ENCODE measurements around the gene RHBDD2.
"Not testable (repeated sequence)": the region's sequence is repeated elsewhere in the genome, so short reads cannot be mapped to it uniquely, and the experiment has no call there.

The RHBDD2 gene

GRCh38 chr7:75866114-75866488, 12.7 kb upstream of the RHBDD2 start:
- H3K4me3 ChIP-seq (ENCODE audit: low read depth, low read length), result no peak overlapping the region

- H3K4me3 ChIP-seq (ENCODE audit: low read depth, low read length), result no peak overlapping the region
Observed at GRCh38 chr7:75866489-75867389, 12.1 kb upstream of the RHBDD2 start.

GRCh38 chr7:75867390-75867717, 11.5 kb upstream of the RHBDD2 start:
- H3K4me3 ChIP-seq (ENCODE audit: low read depth, low read length), result no peak overlapping the region

GRCh38 chr7:75868153-75868552, 10.7 kb upstream of the RHBDD2 start:
- no peak overlapping the region for H3K4me3 ChIP-seq (ENCODE audit: low read depth, low read length)

- no peak overlapping the region for H3K4me3 ChIP-seq (ENCODE audit: low read depth, low read length)
Observed at GRCh38 chr7:75869776-75870379, 9.0 kb upstream of the RHBDD2 start.

GRCh38 chr7:75870557-75871161, 8.2 kb upstream of the RHBDD2 start:
- H3K4me3 ChIP-seq (ENCODE audit: low read depth, low read length), result no peak overlapping the region

- no peak overlapping the region for H3K4me3 ChIP-seq (ENCODE audit: low read depth, low read length)
Observed at GRCh38 chr7:75872073-75872782, 6.6 kb upstream of the RHBDD2 start.

GRCh38 chr7:75874180-75874579, 4.7 kb upstream of the RHBDD2 start:
- H3K4me3 ChIP-seq (ENCODE audit: low read depth, low read length), result not testable (repeated sequence)

GRCh38 chr7:75875113-75876080, 3.4 kb upstream of the RHBDD2 start:
- no peak overlapping the region for H3K4me3 ChIP-seq (ENCODE audit: low read depth, low read length)

- no peak overlapping the region for H3K4me3 ChIP-seq (ENCODE audit: low read depth, low read length)
Observed at GRCh38 chr7:75876126-75876881, 2.5 kb upstream of the RHBDD2 start.

- peak overlapping the region; percentile 27 for H3K4me3 ChIP-seq (ENCODE audit: low read depth, low read length)
Observed at GRCh38 chr7:75878312-75878768, 494 bp upstream of the RHBDD2 start.

GRCh38 chr7:75879771-75880184, 944 bp downstream of the RHBDD2 start:
- H3K4me3 ChIP-seq (ENCODE audit: low read depth, low read length), result peak overlapping the region; percentile 84

GRCh38 chr7:75880242-75880641, 1.4 kb downstream of the RHBDD2 start:
- no peak overlapping the region for H3K4me3 ChIP-seq (ENCODE audit: low read depth, low read length)

- no peak overlapping the region for H3K4me3 ChIP-seq (ENCODE audit: low read depth, low read length)
Observed at GRCh38 chr7:75881436-75882095, 2.7 kb downstream of the RHBDD2 start.

GRCh38 chr7:75883265-75883824, 4.5 kb downstream of the RHBDD2 start:
- not testable (repeated sequence) for H3K4me3 ChIP-seq (ENCODE audit: low read depth, low read length)

- no peak overlapping the region for H3K4me3 ChIP-seq (ENCODE audit: low read depth, low read length)
Observed at GRCh38 chr7:75884476-75884875, 5.6 kb downstream of the RHBDD2 start.

- no peak overlapping the region for H3K4me3 ChIP-seq (ENCODE audit: low read depth, low read length)
Observed at GRCh38 chr7:75885036-75885435, 6.2 kb downstream of the RHBDD2 start.

- H3K4me3 ChIP-seq (ENCODE audit: low read depth, low read length), result no peak overlapping the region
Observed at GRCh38 chr7:75887669-75888369, 9.0 kb downstream of the RHBDD2 start.

Measured in iPS-11a (cell line).